GM12892 (cell line): Measurements from ENCODE around the gene ABCD4.

Source experiments
- POLR2A ChIP-seq: IDR thresholded peaks from 2 replicates; pipeline ENCODE4 v1.6.1; 2011; ENCODE audit warnings: low read depth, low read length, control low read depth
- POLR2AphosphoS5 ChIP-seq: IDR thresholded peaks from 2 replicates; pipeline ENCODE4 v1.6.1; 2011; ENCODE audit warnings: low read depth, low read length, control low read depth
- TAF1 ChIP-seq: IDR thresholded peaks from 2 replicates; pipeline ENCODE4 v1.6.1; 2011; ENCODE audit warnings: low read depth, mild to moderate bottlenecking, control low read depth, low read length, borderline replicate concordance

- TF ChIP-seq TAF1 (no peak), POLR2AphosphoS5 (no peak), POLR2A (no peak)
These were observed 45.6 kb upstream of the ABCD4 start, which contains the start of gene VRTN for GRCh38 chr14:74348241-74348734.
